Peyer's patch (tissue), 4 donors: ENCODE measurements around the gene ARF1.

Source experiments
- CTCF ChIP-seq, 6 experiments: fragments of 450-650 bp in 4 of 6; fragments of 200-600 bp in 2 of 6; sonication (generic) in 1 of 6; IDR thresholded peaks; one replicate each; pipeline ENCODE4 v1.5.1; 2017 to 2019; ENCODE audit warnings: antibody characterized with exemption in 6 of 6, mild to moderate bottlenecking in 3 of 6, moderate library complexity in 1 of 6
- POLR2A ChIP-seq, 2 donors: fragments of 450-650 bp; IDR thresholded peaks; one replicate each; pipeline ENCODE4 v1.5.1; 2017; ENCODE audit warnings: antibody characterized with exemption in 2 of 2, mild to moderate bottlenecking in 2 of 2, moderate library complexity in 2 of 2

GRCh38 chr1:228048120-228048519 is 34.4 kb upstream of the ARF1 start:
- TF ChIP-seq CTCF (IDR thresholded peaks at IDR 0.05) (no peak), POLR2A (IDR thresholded peaks at IDR 0.05) (no peak)
